Measurements from ENCODE around the gene CYP3A4.
"Not testable (repeated sequence)": the region's sequence is repeated elsewhere in the genome, so short reads cannot be mapped to it uniquely, and the experiment has no call there.

CYP3A4 gene

GRCh38 chr7:99792967-99793366 lies 9.0 kb upstream of the CYP3A4 start:
- DNase-seq (ENCODE audit: low read depth in 3 of 3): no peak

DNA sequence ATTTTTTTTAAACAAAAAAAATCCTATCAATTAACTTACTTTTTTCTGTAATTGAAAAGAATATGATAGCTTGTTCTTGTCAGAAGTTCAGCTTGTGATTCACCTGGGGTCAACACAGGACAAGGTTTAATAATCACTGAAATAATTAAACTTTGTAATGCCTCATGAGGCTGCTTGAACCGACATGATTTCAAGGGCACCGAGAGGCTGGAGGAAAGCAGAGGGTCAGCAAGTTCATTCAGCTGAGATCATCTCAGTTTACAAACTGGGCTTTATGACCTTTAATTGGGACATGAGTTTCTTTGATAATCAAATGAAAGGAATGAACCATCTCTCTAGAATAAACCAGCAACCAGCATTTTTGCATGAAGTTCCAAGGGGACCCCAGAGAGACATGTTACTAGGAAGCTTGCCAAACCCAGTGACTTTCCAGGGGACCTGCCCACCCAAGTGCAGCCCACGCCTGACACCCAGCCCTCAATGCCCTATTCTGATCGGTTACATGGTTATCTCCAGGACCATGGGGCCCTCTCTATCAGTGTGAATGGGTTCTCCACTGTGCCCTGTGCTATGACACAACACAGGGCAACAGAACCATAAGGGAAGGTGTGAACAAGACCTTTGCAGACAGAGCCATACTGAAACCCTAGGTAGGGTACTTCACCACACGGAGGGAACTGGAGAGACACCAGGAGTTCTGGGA lies 7.8 kb upstream of the CYP3A4 start:
- no peak for DNase-seq (ENCODE audit: low read depth in 3 of 3)

DNA sequence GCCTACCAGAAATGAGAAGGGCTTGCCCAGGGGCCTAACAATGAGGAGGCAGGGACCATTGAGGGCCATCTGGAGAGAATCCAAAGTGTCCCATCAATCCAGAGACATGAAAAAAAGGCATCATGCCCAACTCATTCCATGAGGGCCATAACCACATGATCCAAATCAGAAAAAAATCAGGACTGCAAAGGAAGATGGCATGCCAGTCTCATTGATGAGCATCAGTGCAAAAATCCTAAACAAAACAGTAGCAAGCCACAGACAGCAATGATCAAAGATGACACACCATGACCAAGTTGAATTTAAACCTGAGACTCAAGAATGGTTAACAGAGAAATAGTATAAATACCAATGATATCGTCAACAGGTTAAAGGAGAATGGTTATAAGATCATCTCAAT lies 7.0 kb upstream of the CYP3A4 start:
- DNase-seq (ENCODE audit: low read depth in 3 of 3): no peak

GRCh38 chr7:99790407-99790806 lies 6.4 kb upstream of the CYP3A4 start:
- DNase-seq (ENCODE audit: low read depth in 3 of 3): no peak

DNA sequence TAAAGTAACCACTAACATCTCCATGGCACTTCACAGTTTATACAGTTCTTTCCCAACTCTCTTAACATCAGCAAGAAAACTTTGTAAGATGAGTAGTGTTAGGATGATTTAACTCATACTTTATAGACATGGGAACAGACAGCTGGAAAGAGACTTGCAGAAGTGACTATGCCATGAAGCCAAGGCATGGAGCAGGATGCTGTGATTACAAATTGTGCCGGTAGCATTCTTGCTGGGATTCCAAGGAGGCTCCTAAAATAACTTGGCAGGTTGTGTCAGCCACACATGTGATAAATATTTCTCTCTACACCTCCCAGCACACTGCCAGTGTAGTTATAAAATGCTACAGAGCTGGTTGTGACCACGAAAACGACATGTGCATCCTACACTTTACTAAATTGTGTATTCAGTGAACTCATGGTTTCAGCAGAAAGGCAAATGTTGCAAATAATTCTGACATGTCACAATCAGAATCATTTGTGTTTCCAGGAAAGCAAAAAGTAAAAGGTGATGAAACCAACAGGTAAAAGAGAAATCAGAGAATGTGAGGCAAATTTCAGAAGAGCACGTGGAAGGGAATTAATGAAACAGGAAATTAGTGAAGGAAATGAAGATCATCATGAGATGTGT lies 5.6 kb upstream of the CYP3A4 start:
- no peak for DNase-seq (ENCODE audit: low read depth in 3 of 3)

DNA sequence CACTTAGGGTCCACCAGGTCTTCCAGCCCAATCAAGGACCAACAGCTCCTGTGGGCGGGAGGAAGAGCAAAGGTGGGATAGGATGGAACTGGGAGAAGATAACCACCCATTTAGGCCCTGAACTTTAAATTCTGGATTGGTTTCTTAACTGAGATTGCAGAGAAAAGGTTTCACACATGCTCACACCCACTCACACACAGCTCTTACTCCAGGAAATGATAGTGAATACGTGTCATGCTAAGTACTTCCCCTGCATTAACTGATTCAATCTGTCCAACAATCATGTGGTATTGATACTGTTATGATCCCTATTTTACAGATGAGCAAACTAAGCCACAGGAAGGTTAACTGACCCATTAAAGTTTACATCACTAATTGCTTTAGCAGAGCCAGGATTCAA lies 4.6 kb upstream of the CYP3A4 start:
- DNase-seq (ENCODE audit: low read depth in 3 of 3): no peak

DNA sequence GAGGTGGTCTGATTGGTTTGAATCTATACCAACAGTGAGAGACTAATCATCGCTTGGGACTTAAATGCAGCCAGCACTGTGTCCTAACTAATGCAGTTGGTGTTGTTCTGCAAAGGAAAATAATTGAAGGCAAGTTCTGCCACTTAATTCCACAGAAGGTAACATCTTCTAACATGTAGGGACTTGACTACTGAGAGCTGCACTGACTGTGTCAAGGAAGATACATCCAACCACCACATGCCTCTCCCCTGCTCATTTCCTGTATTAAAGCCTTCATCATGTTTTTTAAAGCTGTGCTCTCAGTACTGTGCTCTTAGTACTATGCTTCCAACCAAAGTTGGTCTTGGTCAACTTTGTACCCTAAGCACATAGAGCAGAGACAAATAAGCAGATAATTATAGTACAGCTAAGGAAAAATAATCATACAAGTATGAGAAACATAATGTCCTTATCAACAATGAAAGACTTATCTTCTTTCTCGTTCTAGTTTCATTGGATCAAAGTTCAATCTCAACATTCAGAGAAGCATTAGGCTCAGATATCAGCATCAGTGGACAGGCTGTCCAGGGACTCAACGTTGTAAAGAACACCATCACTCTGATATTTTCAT lies 2.8 kb upstream of the CYP3A4 start:
- no peak for DNase-seq (ENCODE audit: low read depth in 3 of 3)

GRCh38 chr7:99785654-99786053 lies 1.7 kb upstream of the CYP3A4 start:
- not testable (repeated sequence) for DNase-seq (ENCODE audit: low read depth in 3 of 3)

- DNase-seq (ENCODE audit: low read depth in 3 of 3): no peak
Observed at GRCh38 chr7:99782012-99782953, 1.7 kb downstream of the CYP3A4 start.

GRCh38 chr7:99780588-99780987 lies 3.4 kb downstream of the CYP3A4 start:
- DNase-seq (ENCODE audit: low read depth in 3 of 3): no peak

- DNase-seq (ENCODE audit: low read depth in 3 of 3): no peak
Observed at GRCh38 chr7:99779949-99780348, 4.0 kb downstream of the CYP3A4 start.

DNA sequence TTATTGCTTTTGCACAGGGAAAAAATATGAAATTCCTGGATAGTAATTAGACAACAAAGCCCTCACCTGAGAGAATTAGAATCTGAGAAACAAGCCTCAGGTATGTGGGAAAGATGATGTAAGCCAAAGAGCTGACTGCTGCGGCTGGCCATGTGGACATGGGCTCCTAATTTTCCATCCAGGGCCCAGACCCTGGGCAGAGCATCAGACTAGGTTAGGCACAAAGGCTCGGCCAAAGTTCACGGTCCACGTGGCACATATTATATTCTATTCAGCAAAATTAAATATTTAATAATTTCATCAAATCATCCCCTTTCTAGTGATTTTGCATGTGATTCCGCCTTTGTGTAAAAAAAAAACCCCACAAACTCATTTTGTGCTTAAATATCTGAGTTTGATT lies 5.1 kb downstream of the CYP3A4 start:
- no peak for DNase-seq (ENCODE audit: low read depth in 3 of 3)

DNA sequence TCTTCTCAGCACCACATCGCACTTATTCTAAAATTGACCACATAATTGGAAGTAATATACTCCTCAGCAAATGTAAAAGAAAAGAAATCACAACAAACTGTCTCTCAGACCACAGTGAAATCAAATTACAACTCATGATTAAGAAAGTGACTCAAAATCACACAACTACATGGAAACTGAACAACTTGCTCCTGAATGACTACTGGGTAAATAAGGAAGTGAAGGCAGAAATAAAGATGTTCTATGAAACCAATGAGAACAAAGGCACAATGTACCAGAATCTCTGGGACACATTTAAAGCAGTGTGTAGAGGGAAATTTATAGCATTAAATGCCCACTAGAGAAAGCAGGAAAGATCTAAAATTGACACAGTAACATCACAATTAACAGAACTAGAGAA lies 10.6 kb downstream of the CYP3A4 start:
- DNase-seq (ENCODE audit: low read depth in 3 of 3): not testable (repeated sequence)

DNA sequence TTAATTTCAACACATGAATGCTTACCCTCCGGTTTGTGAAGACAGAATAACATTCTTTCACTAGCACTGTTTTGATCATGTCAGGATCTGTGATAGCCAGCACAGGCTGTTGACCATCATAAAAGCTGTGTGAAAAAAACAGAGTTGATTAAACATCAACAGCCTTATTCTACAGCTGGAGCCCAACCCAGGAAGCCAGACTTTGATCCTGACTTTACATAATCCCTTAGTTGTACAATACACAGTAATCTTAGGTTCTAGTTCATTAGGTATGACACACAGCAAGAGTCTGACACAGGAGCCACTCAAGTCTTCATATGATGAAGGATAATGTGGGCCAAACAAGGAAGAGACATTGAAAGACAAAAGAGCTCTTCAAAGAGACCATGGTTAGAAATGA lies 11.4 kb downstream of the CYP3A4 start:
- DNase-seq (ENCODE audit: low read depth in 3 of 3): no peak

DNA sequence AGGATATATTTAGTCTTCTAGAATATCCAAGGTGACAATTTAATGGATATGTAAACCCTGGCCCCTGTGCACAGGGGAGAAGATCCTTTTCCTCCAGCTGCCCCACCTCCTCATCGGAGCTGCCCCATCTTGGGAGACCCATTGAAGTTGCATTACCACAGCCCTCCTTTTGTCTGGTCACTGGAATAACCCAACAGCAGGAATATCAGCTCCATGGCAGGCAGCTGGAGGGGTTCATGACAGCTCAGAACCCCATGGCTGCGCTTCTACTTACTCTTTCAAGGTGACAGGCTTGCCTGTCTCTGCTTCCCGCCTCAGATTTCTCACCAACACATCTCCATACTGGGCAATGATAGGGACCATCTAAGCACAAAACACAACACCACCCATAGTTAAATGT lies 14.5 kb downstream of the CYP3A4 start:
- not testable (repeated sequence) for DNase-seq (ENCODE audit: low read depth in 3 of 3)

DNA sequence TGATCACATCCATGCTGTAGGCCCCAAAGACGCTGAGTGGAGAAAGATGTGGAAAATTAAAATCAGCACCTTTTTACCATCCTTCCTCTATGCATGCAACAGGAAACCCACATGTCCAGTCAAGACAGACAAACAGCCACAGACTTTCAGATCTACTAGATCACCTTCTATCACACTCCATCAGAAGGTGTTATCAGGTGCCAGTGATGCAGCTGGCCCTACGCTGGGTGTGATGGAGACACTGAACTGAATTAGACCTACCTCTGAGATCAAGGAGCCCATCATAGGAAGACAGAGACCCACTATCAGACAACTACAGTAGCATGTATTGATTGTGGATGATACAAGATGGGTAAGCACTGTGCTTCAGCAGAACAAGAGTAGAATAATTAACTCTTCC lies 15.5 kb downstream of the CYP3A4 start:
- no peak for DNase-seq (ENCODE audit: low read depth in 3 of 3)

- no peak for DNase-seq (ENCODE audit: low read depth in 3 of 3)
Observed at GRCh38 chr7:99767662-99768061, 16.3 kb downstream of the CYP3A4 start.

GRCh38 chr7:99766484-99767099 lies 17.4 kb downstream of the CYP3A4 start:
- no peak for DNase-seq (ENCODE audit: low read depth in 3 of 3)

- no peak for DNase-seq (ENCODE audit: low read depth in 3 of 3)
Observed at GRCh38 chr7:99764478-99764877, 19.5 kb downstream of the CYP3A4 start.

DNA sequence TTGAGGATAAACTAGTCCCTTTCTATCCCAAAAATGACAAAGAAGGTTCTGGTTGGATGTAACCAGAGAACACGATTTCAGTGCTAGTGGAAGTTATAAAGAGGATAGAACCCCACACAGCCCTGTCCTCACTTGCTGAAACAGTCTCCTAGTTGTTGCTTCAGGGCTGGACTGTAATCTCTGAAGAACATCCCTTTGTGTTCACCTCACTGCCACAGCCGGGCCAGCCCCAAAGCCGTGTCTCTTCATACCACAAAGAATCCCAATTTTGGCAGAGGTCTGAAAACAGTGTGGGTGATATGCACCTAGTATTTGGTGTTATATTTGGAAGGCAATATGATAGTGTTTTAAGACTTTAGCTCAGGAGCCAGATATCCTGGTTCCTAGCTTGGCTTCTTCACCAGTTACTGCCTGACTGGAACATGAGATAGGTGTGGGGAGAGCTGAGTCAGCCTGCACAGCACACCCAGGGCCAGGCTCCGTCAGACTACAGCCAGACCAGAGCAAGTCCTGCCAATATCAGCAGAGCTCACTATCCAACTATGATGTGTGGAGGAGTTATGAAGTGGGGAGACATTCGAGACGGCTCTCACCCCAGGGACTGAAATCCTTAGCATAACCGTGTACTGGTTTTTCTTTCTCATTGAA lies 21.2 kb downstream of the CYP3A4 start:
- DNase-seq (ENCODE audit: low read depth in 3 of 3): no peak

DNA sequence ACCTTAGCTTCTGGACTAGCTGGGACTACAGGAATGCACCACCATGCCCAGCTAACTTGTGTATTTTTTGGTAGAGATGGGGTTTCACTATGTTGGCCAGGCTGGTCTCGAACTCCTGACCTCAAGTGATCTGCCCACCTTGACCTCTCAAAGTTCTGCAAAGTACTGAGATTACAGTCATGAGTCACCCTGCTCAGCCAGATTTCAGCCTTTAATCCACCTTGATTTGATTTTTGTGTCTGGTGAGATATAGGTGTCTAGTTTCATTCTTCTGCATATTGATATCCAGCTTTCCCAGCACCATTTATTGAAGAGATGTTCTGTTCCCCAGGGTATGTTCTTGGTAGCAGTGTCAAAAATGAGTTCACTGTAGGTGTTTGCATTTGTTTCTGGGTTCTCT lies 28.9 kb downstream of the CYP3A4 start:
- no peak for DNase-seq (ENCODE audit: low read depth in 3 of 3)
